Suprapubic skin (tissue), 4 donors: ENCODE measurements around the gene ERBB4. TPM values are rescaled to one million over a fixed set of nuclear protein-coding genes. Genes with fewer than 3 reads are reported as not detected.

Experiments used
- DNase-seq, 2 donors: peaks; one replicate each; pipeline ENCODE4 v3.0.0-alpha.2; 2019; ENCODE audit warnings: low spot score in 2 of 2
- H3K27ac ChIP-seq: fragments of 200-600 bp; sonication (generic); one replicate; pipeline ENCODE4 v1.5.1; 2019
- H3K27me3 ChIP-seq: fragments of 200-600 bp; sonication (generic); one replicate; pipeline ENCODE4 v1.5.1; 2019
- H3K36me3 ChIP-seq: fragments of 200-600 bp; sonication (generic); one replicate; pipeline ENCODE4 v1.5.1; 2019
- H3K4me1 ChIP-seq: fragments of 200-600 bp; sonication (generic); one replicate; pipeline ENCODE4 v1.5.1; 2019
- H3K4me3 ChIP-seq: fragments of 200-600 bp; sonication (generic); one replicate; pipeline ENCODE4 v1.5.1; 2019; ENCODE audit warnings: mild to moderate bottlenecking
- H3K9me3 ChIP-seq: fragments of 200-600 bp; sonication (generic); one replicate; pipeline ENCODE4 v1.5.1; 2019
- EP300 ChIP-seq: sonication (generic); formaldehyde crosslinking; IDR thresholded peaks from one replicate; pipeline ENCODE4 v1.6.1; 2017; ENCODE audit warnings: antibody characterized with exemption
- POLR2A ChIP-seq, 2 donors: fragments of 450-650 bp; IDR thresholded peaks; one replicate each; pipeline ENCODE4 v1.6.1; 2017; ENCODE audit warnings: antibody characterized with exemption in 2 of 2, mild to moderate bottlenecking in 2 of 2, moderate library complexity in 2 of 2
- POLR2AphosphoS5 ChIP-seq, 3 donors: sonication (generic); formaldehyde crosslinking; IDR thresholded peaks; one replicate each; pipeline ENCODE4 v1.6.1; 2017; ENCODE audit warnings: antibody characterized with exemption in 3 of 3
- WGBS: methylation state at CpG from one replicate; pipeline ENCODE4 v1.1.5; 2018; 5-methylcytosine and 5-hydroxymethylcytosine counted together
- total RNA-seq, 4 donors: library from RNA; depleted of rRNA; stranded (reverse); fragments of >200 nt; gene quantifications; one replicate each; pipeline ENCODE4 v1.1.0, GENCODE V29; 2016
- TF ChIP-seq, protein P1 (sequence below), 2 donors: fragments of 200-600 bp in 1 of 2; fragments of 450-650 bp in 1 of 2; sonication (generic) in 1 of 2; IDR thresholded peaks; one replicate each; pipeline ENCODE4 v1.5.1; 2016 to 2019; ENCODE audit warnings: antibody characterized with exemption in 2 of 2, mild to moderate bottlenecking in 1 of 2, moderate library complexity in 1 of 2

The ERBB4 gene
- total RNA-seq, 4 donors from 2014 or later: 0.95 to 6.4 (median 1.5) TPM

DNA sequence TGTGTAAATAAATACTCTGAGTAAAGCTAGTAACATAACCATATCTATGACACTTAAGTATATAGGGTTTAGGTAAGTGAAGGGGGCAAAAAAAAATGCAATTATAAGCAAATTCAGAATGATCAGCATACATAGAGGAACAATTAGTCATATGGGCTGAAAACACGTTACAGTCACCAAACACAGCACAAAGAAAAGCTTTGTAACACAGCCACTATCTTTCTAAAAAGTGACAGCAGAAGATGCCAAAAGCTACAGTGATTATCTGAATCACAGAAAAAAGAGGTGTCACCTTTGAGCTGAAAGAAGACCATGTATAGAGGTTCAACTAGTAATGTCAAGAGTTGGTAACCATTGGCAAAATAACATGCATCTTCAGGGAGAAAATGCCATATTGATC, 115.5 kb downstream of the ERBB4 start:
- no peak for DNase-seq
- H3K9me3 ChIP-seq: no peaks in the 10 kb centered on the region
- no peak overlapping the region for H3K4me3 ChIP-seq
- no peaks in the 10 kb centered on the region for H3K36me3 ChIP-seq
- no peak overlapping the region for H3K27ac ChIP-seq
- no peaks in the 10 kb centered on the region for H3K27me3 ChIP-seq
- H3K4me1 ChIP-seq: no peaks in the 10 kb centered on the region
- no peak for TF ChIP-seq POLR2AphosphoS5 (IDR thresholded peaks at IDR 0.05)
- no peak for TF ChIP-seq EP300
- TF ChIP-seq, protein P1, sequence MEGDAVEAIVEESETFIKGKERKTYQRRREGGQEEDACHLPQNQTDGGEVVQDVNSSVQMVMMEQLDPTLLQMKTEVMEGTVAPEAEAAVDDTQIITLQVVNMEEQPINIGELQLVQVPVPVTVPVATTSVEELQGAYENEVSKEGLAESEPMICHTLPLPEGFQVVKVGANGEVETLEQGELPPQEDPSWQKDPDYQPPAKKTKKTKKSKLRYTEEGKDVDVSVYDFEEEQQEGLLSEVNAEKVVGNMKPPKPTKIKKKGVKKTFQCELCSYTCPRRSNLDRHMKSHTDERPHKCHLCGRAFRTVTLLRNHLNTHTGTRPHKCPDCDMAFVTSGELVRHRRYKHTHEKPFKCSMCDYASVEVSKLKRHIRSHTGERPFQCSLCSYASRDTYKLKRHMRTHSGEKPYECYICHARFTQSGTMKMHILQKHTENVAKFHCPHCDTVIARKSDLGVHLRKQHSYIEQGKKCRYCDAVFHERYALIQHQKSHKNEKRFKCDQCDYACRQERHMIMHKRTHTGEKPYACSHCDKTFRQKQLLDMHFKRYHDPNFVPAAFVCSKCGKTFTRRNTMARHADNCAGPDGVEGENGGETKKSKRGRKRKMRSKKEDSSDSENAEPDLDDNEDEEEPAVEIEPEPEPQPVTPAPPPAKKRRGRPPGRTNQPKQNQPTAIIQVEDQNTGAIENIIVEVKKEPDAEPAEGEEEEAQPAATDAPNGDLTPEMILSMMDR (IDR thresholded peaks at IDR 0.05): no peak
- TF ChIP-seq POLR2A (IDR thresholded peaks at IDR 0.05): no peak
- 50% methylated on average over 1 of the region's 1 CpG for WGBS

DNA sequence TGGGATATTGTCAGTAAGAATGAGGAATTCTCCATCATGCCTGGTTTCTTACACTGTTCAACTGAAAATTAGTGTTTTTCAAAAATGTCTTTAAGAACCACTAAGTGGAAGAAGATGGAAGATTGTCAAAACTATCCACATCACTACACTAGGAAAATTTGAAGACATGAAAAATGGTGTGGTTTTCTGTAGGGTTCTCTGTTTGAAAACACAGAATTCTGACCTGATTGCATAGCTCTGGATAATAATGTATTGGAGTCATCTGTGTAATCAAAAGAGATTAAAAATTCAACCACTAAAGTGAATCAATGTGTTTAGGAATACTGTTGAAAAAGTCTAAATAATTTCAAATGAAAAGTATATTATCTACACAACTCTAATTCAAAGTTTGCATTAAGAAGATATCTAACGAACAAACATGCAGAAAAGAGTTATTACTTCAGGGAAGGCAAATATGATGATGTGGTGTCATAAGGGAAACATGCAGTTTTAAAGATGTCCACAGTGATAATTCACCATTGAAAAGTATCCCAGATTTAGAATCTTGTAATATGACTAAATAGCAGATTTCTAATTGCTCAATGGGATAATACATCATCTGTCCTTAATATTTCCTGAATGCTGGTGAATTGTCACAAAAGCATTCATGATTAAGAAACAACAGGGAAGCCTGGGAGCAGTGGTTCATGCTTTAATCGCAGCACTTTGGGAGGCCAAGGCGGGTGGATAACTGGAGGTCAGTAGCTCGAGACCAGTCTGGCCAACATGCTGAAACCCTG, 116.9 kb downstream of the ERBB4 start:
- Histone ChIP-seq H3K27ac (no peak overlapping the region), H3K36me3 (no peaks in the 10 kb centered on the region), H3K4me3 (no peak overlapping the region), H3K9me3 (no peaks in the 10 kb centered on the region), H3K27me3 (no peaks in the 10 kb centered on the region), H3K4me1 (no peaks in the 10 kb centered on the region)
- 90% methylated on average over 4 of the region's 4 CpGs for WGBS
- TF ChIP-seq POLR2A (IDR thresholded peaks at IDR 0.05): no peak
- TF ChIP-seq, protein P1 (IDR thresholded peaks at IDR 0.05): no peak
- TF ChIP-seq POLR2AphosphoS5 (IDR thresholded peaks at IDR 0.05): no peak
- no peak for DNase-seq

DNA sequence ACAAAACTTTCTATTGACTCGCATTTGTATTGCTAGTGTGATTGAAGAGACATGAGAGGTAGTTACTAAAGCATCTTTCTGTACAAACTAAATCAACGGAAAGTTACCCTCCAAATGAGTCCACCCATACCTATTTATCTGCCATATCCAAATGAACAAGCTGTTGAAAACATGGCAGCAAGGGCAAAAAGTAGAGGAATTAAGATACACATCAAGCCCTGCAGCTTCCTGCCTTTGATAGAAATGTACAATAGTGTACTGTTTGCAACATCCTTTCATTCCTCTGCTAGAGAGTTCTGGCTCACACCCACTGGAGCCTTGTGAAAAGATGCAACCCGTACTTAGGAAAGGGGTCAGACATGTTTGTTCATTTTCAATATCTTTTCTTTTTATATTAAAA, 122.5 kb downstream of the ERBB4 start:
- Histone ChIP-seq H3K9me3 (no peaks in the 10 kb centered on the region), H3K27me3 (no peaks in the 10 kb centered on the region), H3K27ac (no peak overlapping the region), H3K4me1 (no peaks in the 10 kb centered on the region), H3K4me3 (no peak overlapping the region), H3K36me3 (no peaks in the 10 kb centered on the region)
- no peak for TF ChIP-seq POLR2A (IDR thresholded peaks at IDR 0.05)
- TF ChIP-seq, protein P1 (IDR thresholded peaks at IDR 0.05): no peak
- DNase-seq: no peak
- 79% methylated on average over 3 of the region's 3 CpGs for WGBS

DNA sequence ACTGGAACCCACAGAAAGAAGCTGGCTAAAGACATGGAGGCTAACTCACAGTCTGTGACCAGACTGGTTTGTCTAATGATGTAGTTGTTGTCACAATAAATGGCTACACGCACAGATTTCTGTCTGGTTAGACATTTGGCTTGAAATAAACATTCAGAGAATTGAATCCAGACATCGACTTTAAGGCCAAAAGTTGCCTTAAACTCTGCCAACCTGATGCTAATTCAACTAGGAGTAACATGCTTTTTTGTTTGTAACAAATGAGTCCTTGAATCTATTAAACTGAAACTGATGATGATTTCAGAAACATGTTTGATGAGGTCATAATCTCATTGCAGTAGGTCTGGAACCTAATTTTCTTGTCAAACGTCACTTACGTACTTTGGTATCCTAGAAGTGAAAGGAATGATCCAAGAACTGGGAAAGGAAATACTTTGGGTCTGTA, 123.8 kb downstream of the ERBB4 start:
- H3K4me3 ChIP-seq: no peak overlapping the region
- H3K27me3 ChIP-seq: no peaks in the 10 kb centered on the region
- no peak overlapping the region for H3K27ac ChIP-seq
- H3K4me1 ChIP-seq: no peaks in the 10 kb centered on the region
- no peak for DNase-seq
- H3K9me3 ChIP-seq: no peaks in the 10 kb centered on the region
- TF ChIP-seq, protein P1 (IDR thresholded peaks at IDR 0.05): no peak
- TF ChIP-seq EP300 (no peak), POLR2AphosphoS5 (IDR thresholded peaks at IDR 0.05) (no peak), POLR2A (IDR thresholded peaks at IDR 0.05) (no peak)
- H3K36me3 ChIP-seq: no peaks in the 10 kb centered on the region
- WGBS: 47% methylated on average over 4 of the region's 4 CpGs

DNA sequence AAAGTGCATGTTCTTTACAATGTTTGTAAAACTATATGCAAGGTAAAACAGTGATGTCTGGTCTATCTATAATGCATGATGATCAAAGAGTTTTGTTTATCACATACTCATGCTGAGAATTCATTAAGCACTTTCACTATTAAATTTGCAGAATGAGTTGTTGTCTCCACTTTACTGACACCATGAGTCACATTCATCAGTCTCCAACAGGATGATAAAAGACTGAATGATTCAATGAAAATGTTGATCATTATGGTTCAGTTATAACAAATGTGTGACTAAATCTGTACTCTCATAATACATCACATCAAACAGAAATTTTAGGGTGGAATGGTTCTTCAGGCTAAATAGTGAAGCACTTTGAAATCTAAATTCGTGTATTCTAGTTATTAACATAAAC, 129.0 kb downstream of the ERBB4 start:
- no peak for DNase-seq
- no peaks in the 10 kb centered on the region for H3K36me3 ChIP-seq
- H3K4me1 ChIP-seq: no peaks in the 10 kb centered on the region
- H3K9me3 ChIP-seq: no peaks in the 10 kb centered on the region
- no peak overlapping the region for H3K4me3 ChIP-seq
- TF ChIP-seq, protein P1 (IDR thresholded peaks at IDR 0.05): no peak
- TF ChIP-seq EP300 (no peak), POLR2AphosphoS5 (IDR thresholded peaks at IDR 0.05) (no peak), POLR2A (IDR thresholded peaks at IDR 0.05) (no peak)
- no peaks in the 10 kb centered on the region for H3K27me3 ChIP-seq
- H3K27ac ChIP-seq: no peak overlapping the region
- 37% methylated on average over 1 of the region's 1 CpG for WGBS
